GM18951 (cell line): ENCODE measurements around the gene PCF11.

ENCODE experiments used
- POLR2A ChIP-seq: IDR thresholded peaks from 4 replicates; pipeline ENCODE4 v1.6.1; 2011; ENCODE audit warnings: mild to moderate bottlenecking; ENCODE audit not compliant: insufficient read length, insufficient read depth; ENCODE audit errors: extremely low read depth
- in situ Hi-C: fragments of 300-500 bp; cut with MboI; formaldehyde crosslinking; loops from one replicate; pipeline ENCODE4 v1.12.0; 2022; ENCODE audit warnings: low sequenced_read_pairs, mixed read lengths, inconsistent platforms; ENCODE audit not compliant: unreplicated experiment

Gene PCF11

DNA sequence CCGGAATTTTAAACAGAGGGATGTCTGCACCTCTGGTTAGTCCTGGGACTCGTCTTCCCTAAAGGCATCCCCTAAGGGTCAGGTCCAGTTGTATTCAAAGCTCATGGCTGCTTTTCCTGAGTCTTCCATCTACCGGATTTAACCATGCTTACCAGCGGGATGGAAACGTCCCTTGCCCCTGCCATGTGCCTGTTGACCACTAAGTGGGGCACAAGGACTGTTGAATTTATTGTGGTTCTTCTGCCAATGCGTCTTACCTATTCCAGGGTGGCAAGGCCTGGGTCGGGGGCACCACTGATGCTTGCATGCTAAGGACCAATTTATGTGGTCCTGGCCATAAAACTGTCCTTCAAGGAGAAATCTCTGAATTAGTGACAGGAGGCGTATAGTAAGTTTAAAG, 62.2 kb downstream of the PCF11 start:
- TF ChIP-seq POLR2A, result no peak
- in situ Hi-C loops, result no loop called here

DNA sequence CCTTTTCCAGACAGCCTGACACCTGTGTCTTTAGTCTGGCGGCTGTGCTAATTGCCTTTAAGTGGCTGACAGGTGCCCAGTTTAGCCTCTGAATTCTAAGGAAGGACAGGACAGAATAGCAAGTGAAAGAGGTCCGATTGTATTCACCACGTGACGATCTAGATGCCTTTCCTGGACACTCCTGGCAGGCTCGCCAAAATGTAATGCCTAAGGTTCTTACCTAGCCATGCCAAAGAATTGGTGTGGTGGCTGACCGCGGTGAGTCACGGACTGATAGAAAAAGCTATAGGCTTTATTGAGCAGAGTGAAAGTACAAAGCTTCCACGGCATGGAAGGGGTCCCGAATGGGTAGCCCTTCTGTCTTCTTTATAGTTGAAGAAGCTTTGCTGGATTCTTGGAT, 63.3 kb downstream of the PCF11 start:
- no peak for TF ChIP-seq POLR2A
- in situ Hi-C loops, result no loop called here

DNA sequence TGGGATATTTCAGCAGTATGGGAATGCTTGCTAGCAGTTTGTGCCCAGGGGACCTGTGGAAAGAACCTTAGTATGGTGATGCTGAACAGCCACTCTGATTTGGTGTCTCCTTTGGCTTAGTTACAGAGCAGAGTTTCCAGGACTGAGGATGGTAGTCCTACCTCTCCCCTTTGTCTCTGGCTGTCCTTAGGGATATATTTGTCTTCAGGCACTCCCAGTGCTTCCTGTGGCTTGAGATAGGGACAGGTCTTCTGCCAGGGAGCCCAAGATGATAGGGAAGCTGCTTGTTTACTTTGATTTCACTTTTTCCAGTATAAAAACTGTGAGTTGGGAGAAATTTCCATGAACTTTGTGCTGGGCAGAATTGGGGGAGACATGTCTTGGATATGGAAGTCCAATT, 64.8 kb downstream of the PCF11 start:
- in situ Hi-C loops, result no loop called here
- no peak for TF ChIP-seq POLR2A

DNA sequence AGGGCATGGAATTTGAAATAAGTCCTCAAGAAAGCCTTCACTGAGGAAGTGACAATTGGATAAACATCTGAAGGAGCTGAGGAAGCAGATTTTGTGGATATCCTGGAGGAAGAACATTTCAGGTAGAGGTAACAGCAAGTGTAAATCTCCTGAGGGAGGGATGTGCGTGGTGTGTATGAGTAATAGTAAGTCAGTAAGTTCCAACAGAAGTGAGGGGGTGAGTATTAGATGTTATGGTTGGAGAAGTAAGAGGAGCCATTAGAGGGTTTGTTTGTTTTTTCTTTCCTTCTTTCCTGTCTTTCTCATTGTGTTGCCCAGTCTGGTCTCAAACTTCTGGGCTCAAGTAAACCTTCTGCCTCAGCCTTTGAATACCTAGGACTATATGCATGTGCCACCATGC, 65.6 kb downstream of the PCF11 start:
- in situ Hi-C loops, result no loop called here

DNA sequence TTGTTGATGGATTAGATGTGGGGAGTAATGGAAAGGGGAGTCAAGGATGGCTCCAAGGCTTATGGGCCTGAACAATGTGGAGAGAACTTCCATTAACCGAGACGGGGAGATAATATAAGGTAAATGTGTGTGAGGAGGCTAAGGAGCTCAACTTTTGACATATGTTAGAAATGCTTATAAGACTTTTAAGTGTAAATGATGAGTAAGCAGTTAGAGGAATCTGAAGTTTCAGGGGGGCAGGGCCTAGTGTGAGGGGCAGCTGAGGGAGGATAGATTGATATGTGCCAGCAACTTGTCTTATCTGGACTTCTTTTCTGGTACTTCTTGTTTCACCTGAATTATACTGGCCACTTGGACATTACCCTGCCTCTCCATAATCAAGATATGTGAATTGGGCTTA, 66.5 kb downstream of the PCF11 start:
- in situ Hi-C loops, result no loop called here
- no peak for TF ChIP-seq POLR2A

More for the DNA sequence above, 65.6 kb downstream of the PCF11 start:
- TF ChIP-seq POLR2A, result no peak

DNA sequence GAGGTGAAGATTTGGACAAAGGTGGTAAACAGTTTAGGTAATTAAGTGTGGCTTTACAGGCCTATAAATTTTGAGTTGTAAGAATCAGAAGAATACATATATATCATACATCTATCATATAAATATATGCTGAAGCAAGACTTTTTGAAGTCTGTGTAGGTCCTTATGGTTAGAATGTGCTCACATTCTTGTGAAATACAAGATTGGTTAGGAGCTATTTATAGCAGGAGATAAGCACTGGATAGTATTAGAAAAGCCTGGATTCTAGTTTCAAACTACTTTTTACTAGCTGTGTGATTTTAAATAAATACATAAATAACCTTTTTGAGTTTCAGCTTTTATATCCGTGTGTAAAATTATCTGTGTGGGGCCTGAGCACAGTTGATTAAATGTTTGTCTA, 78.9 kb downstream of the PCF11 start:
- in situ Hi-C loops, result no loop called here

More for the DNA sequence above, 78.9 kb downstream of the PCF11 start:
- no peak for TF ChIP-seq POLR2A
